Vagina (tissue), 2 donors: Measurements from ENCODE around the gene AUP1. TPM values are rescaled to one million over a fixed set of nuclear protein-coding genes. Genes with fewer than 3 reads are reported as not detected.

Experiments used
- DNase-seq, 2 donors: peaks; one replicate each; pipeline ENCODE4 v3.0.0-alpha.2; 2017; ENCODE audit errors: extremely low spot score in 2 of 2
- H3K27ac ChIP-seq: fragments of 200-600 bp; sonication (generic); one replicate; pipeline ENCODE4 v1.5.1; 2019
- H3K27me3 ChIP-seq: fragments of 200-600 bp; sonication (generic); one replicate; pipeline ENCODE4 v1.5.1; 2019
- H3K36me3 ChIP-seq, 2 donors: fragments of 200-600 bp; sonication (generic); one replicate each; pipeline ENCODE4 v1.5.1; 2017 to 2019
- H3K4me1 ChIP-seq: fragments of 200-600 bp; sonication (generic); one replicate; pipeline ENCODE4 v1.5.1; 2019
- H3K4me3 ChIP-seq, 2 donors: fragments of 200-600 bp; sonication (generic); 1 replicate in 1 of 2; 2 replicates in 1 of 2; pipeline ENCODE4 v1.5.1; 2016 to 2019
- H3K9me3 ChIP-seq: fragments of 200-600 bp; sonication (generic); one replicate; pipeline ENCODE4 v1.5.1; 2019
- CTCF ChIP-seq, 3 experiments: fragments of 450-650 bp in 2 of 3; fragments of 200-600 bp in 1 of 3; sonication (generic) in 1 of 3; IDR thresholded peaks; one replicate each; pipeline ENCODE4 v1.5.1; 2017 to 2019; ENCODE audit warnings: antibody characterized with exemption in 3 of 3, mild to moderate bottlenecking in 2 of 3, moderate library complexity in 2 of 3
- POLR2A ChIP-seq, 2 donors: fragments of 450-650 bp; IDR thresholded peaks; one replicate each; pipeline ENCODE4 v1.6.1; 2017; ENCODE audit warnings: antibody characterized with exemption in 2 of 2, mild to moderate bottlenecking in 2 of 2, moderate library complexity in 2 of 2
- POLR2AphosphoS5 ChIP-seq, 2 donors: sonication (generic); formaldehyde crosslinking; IDR thresholded peaks; one replicate each; pipeline ENCODE4 v1.9.0; 2017; ENCODE audit warnings: antibody characterized with exemption in 2 of 2, mild to moderate bottlenecking in 2 of 2, low read depth in 1 of 2; ENCODE audit not compliant: insufficient read depth in 1 of 2
- intact Hi-C: fragments of 100-400 bp; cut with DNase I; formaldehyde crosslinking; loops from one replicate; pipeline ENCODE4 v1.15.1; 2023
- total RNA-seq: library from RNA; depleted of rRNA; stranded (reverse); fragments of >200 nt; gene quantifications from one replicate; pipeline ENCODE4 v1.2.3, GENCODE V29; 2016

AUP1 gene, protein sequence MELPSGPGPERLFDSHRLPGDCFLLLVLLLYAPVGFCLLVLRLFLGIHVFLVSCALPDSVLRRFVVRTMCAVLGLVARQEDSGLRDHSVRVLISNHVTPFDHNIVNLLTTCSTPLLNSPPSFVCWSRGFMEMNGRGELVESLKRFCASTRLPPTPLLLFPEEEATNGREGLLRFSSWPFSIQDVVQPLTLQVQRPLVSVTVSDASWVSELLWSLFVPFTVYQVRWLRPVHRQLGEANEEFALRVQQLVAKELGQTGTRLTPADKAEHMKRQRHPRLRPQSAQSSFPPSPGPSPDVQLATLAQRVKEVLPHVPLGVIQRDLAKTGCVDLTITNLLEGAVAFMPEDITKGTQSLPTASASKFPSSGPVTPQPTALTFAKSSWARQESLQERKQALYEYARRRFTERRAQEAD
- 124 TPM for total RNA-seq

- TF ChIP-seq POLR2A (IDR thresholded peaks at IDR 0.05) = peak in 1 of 2 donors; percentile 64
- no peak for TF ChIP-seq CTCF (IDR thresholded peaks at IDR 0.05)
- peak; percentile 97 for TF ChIP-seq POLR2AphosphoS5 (IDR thresholded peaks at IDR 0.05; ENCODE audit: insufficient read depth in 1 of 2, low read depth in 1 of 2)
- peak in 1 of 2 donors; percentile 99 for DNase-seq
- peak within 1 kb of the TSS; percentile 87 to 88 for H3K4me3 ChIP-seq
- no peaks in the 10 kb centered on the region for H3K27me3 ChIP-seq
- no peaks in the 10 kb centered on the region for H3K9me3 ChIP-seq
- H3K4me1 ChIP-seq = peaks cover 33% of the 10 kb centered on the region
- intact Hi-C loops = loop anchor here (2.0 kb wide), 1 partner anchor 65 kb away; the partner anchor contains the start of gene MOGS
- H3K36me3 ChIP-seq = peaks cover 0 to 25% of the 10 kb centered on the region in 2 donors
- H3K27ac ChIP-seq = peak within 1 kb of the TSS; percentile 85
Measured at GRCh38 chr2:74529357-74530238, at the start of gene AUP1, which contains the start of gene HTRA2. Gene AUP1 (minus strand): TSS chr2:74529706. CDS start chr2:74529629, 77 bp downstream. Gene HTRA2 (plus strand): TSS chr2:74529933. CDS start chr2:74530007, 74 bp downstream.

- no peaks in the 10 kb centered on the region for H3K36me3 ChIP-seq
- no peaks in the 10 kb centered on the region for H3K9me3 ChIP-seq
- H3K27me3 ChIP-seq = no peaks in the 10 kb centered on the region
- intact Hi-C loops = no loop called here
- no peak overlapping the region for H3K4me3 ChIP-seq
- no peaks in the 10 kb centered on the region for H3K4me1 ChIP-seq
- TF ChIP-seq POLR2A (IDR thresholded peaks at IDR 0.05) (no peak), CTCF (IDR thresholded peaks at IDR 0.05) (no peak), POLR2AphosphoS5 (IDR thresholded peaks at IDR 0.05; ENCODE audit: insufficient read depth in 1 of 2, low read depth in 1 of 2) (no peak)
- DNase-seq = no peak
- H3K27ac ChIP-seq = no peak overlapping the region
Measured at GRCh38 chr2:74578408-74578807, 48.9 kb upstream of the AUP1 start.

DNA sequence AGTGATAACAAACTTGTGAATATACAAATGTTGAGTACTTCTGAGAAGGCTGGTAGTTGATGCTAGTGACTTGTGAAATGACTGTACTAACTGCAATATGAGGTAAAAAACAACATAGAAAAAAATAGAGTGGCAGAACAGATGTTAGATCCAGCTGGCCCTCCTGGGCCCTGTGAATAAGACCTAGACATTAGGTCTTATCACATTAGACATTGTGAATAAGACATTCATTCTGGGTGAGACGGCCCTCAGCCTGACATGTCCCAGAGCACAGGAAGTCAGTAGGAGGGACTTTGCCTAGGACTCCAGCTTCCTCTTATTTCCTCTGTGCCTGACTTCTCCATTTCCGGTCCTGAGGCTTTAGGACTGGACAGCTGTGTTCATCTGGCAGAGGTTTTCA lies 47.9 kb upstream of the AUP1 start:
- Histone ChIP-seq H3K4me1 (no peaks in the 10 kb centered on the region), H3K27me3 (no peaks in the 10 kb centered on the region), H3K36me3 (no peaks in the 10 kb centered on the region), H3K4me3 (no peak overlapping the region), H3K9me3 (no peaks in the 10 kb centered on the region), H3K27ac (no peak overlapping the region)
- DNase-seq = no peak
- intact Hi-C loops = no loop called here
- TF ChIP-seq POLR2AphosphoS5 (IDR thresholded peaks at IDR 0.05; ENCODE audit: insufficient read depth in 1 of 2, low read depth in 1 of 2) (no peak), POLR2A (IDR thresholded peaks at IDR 0.05) (no peak), CTCF (IDR thresholded peaks at IDR 0.05) (no peak)

DNA sequence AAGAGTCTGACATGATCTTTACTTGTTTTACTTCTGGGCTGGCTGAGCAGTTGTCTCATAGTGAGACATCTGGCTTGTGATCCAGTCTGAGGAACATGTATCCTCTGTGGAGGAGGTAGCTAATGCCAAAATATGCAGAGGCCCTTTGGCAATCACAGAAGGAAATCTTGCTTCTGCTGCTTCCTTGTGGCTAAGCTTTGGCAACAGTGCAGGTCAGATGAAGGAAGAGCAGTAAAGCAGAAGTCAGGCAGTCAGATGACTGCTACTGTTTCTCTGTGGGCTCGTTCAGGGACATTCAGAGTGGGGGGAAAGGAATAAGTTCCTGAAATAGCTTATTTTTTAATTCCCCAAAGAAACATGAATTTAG lies 47.3 kb upstream of the AUP1 start:
- intact Hi-C loops = no loop called here
- no peaks in the 10 kb centered on the region for H3K4me1 ChIP-seq
- no peaks in the 10 kb centered on the region for H3K27me3 ChIP-seq
- no peak overlapping the region for H3K4me3 ChIP-seq
- DNase-seq = no peak
- H3K36me3 ChIP-seq = no peaks in the 10 kb centered on the region
- no peaks in the 10 kb centered on the region for H3K9me3 ChIP-seq
- TF ChIP-seq POLR2A (IDR thresholded peaks at IDR 0.05) (no peak), POLR2AphosphoS5 (IDR thresholded peaks at IDR 0.05; ENCODE audit: insufficient read depth in 1 of 2, low read depth in 1 of 2) (no peak), CTCF (IDR thresholded peaks at IDR 0.05) (no peak)
- no peak overlapping the region for H3K27ac ChIP-seq
